GM23338 (cell line): Measurements from ENCODE around the gene FBXO34. TPM values are rescaled to one million over a fixed set of nuclear protein-coding genes. Genes with fewer than 3 reads are reported as not detected.

Source experiments
- ATAC-seq: fragments of 200-7000 bp; cut with Tn5 transposase; 3 replicates; pipeline ENCODE4 v1.9.1; 2020
- DNase-seq: peaks from one replicate; pipeline ENCODE4 v3.0.0-alpha.2; 2015; ENCODE audit warnings: low spot score
- H2AFZ ChIP-seq: fragments of 200-600 bp; sonication (generic); 2 replicates; pipeline ENCODE4 v1.8.0; 2016; ENCODE audit warnings: antibody characterized with exemption, mild to moderate bottlenecking, moderate library complexity
- H3F3A ChIP-seq: fragments of 200-600 bp; sonication (generic); replicated peaks from 2 replicates; pipeline ENCODE4 v1.8.0; 2017; ENCODE audit warnings: antibody characterized with exemption, mixed run types, low read depth
- H3K27ac ChIP-seq: fragments of 200-600 bp; sonication (generic); 2 replicates; pipeline ENCODE4 v1.6.1; 2016; ENCODE audit warnings: low read depth
- H3K27me3 ChIP-seq: fragments of 200-600 bp; sonication (generic); 2 replicates; pipeline ENCODE4 v1.8.0; 2016; ENCODE audit warnings: mild to moderate bottlenecking, mixed run types, moderate library complexity; ENCODE audit not compliant: insufficient read depth
- H3K36me3 ChIP-seq: fragments of 200-600 bp; sonication (generic); 2 replicates; pipeline ENCODE4 v1.8.0; 2016; ENCODE audit warnings: mild to moderate bottlenecking; ENCODE audit not compliant: insufficient read depth
- H3K4me1 ChIP-seq: fragments of 200-600 bp; sonication (generic); 2 replicates; pipeline ENCODE4 v1.8.0; 2016; ENCODE audit warnings: mild to moderate bottlenecking, moderate library complexity; ENCODE audit not compliant: insufficient read depth
- H3K4me2 ChIP-seq: fragments of 200-600 bp; sonication (generic); 2 replicates; pipeline ENCODE4 v1.7.1; 2017; ENCODE audit warnings: mixed run types
- H3K4me3 ChIP-seq: fragments of 200-600 bp; sonication (generic); 2 replicates; pipeline ENCODE4 v1.6.1; 2016; ENCODE audit warnings: mixed run types
- H3K79me2 ChIP-seq: fragments of 200-600 bp; sonication (generic); replicated peaks from 2 replicates; pipeline ENCODE4 v1.8.0; 2017; ENCODE audit warnings: mild to moderate bottlenecking; ENCODE audit not compliant: insufficient read depth
- H3K9me2 ChIP-seq: fragments of 200-600 bp; sonication (generic); 2 replicates; pipeline ENCODE4 v1.8.0; 2017; ENCODE audit not compliant: insufficient read depth
- H4K20me1 ChIP-seq: fragments of 200-600 bp; sonication (generic); replicated peaks from 2 replicates; pipeline ENCODE4 v1.8.0; 2017; ENCODE audit warnings: mild to moderate bottlenecking; ENCODE audit not compliant: insufficient read depth
- H3K27ac Mint-ChIP-seq: 2 replicates; pipeline ENCODE4 v1.8.0; 2020; ENCODE audit warnings: inconsistent platforms, mild to moderate bottlenecking, moderate library complexity, mixed read lengths
- H3K27me3 Mint-ChIP-seq: 3 replicates; pipeline ENCODE4 v1.8.0; 2022; ENCODE audit warnings: low read depth, mild to moderate bottlenecking, moderate library complexity, mixed read lengths, inconsistent platforms; ENCODE audit not compliant: insufficient read depth, poor library complexity
- H3K36me3 Mint-ChIP-seq: 3 replicates; pipeline ENCODE4 v1.8.0; 2021; ENCODE audit warnings: low read depth, mild to moderate bottlenecking, inconsistent platforms, moderate library complexity, mixed read lengths
- H3K4me1 Mint-ChIP-seq: 3 replicates; pipeline ENCODE4 v1.8.0; 2020; ENCODE audit warnings: mild to moderate bottlenecking, inconsistent platforms, mixed read lengths
- H3K4me3 Mint-ChIP-seq: 3 replicates; pipeline ENCODE4 v1.8.0; 2021; ENCODE audit warnings: moderate library complexity, mild to moderate bottlenecking, inconsistent platforms, mixed read lengths
- H3K9me3 Mint-ChIP-seq: 3 replicates; pipeline ENCODE4 v1.8.0; 2020; ENCODE audit warnings: moderate library complexity, mild to moderate bottlenecking, inconsistent platforms, mixed read lengths
- CREB1 ChIP-seq: fragments of 250-450 bp; sonication (Bioruptor Pico); IDR thresholded peaks from 2 replicates; pipeline ENCODE4 v1.5.0; 2020; ENCODE audit warnings: low read depth, mild to moderate bottlenecking, moderate library complexity
- EZH2 ChIP-seq: fragments of 200-600 bp; sonication (generic); IDR thresholded peaks from one replicate; pipeline ENCODE4 v1.8.0; 2017; ENCODE audit warnings: antibody characterized with exemption, mild to moderate bottlenecking, low read depth; ENCODE audit not compliant: unreplicated experiment
- EZH2phosphoT487 ChIP-seq: fragments of 200-600 bp; sonication (generic); IDR thresholded peaks from one replicate; pipeline ENCODE4 v1.8.1; 2018; ENCODE audit warnings: antibody characterized with exemption; ENCODE audit not compliant: unreplicated experiment
- JUNB ChIP-seq: IDR thresholded peaks from one replicate; pipeline ENCODE4 v1.6.1; 2016; ENCODE audit warnings: antibody characterized with exemption; ENCODE audit not compliant: unreplicated experiment
- NANOG ChIP-seq: IDR thresholded peaks from 2 replicates; pipeline ENCODE4 v1.6.1; 2016; ENCODE audit warnings: antibody characterized with exemption, borderline replicate concordance
- POLR2AphosphoS5 ChIP-seq: IDR thresholded peaks from 2 replicates; pipeline ENCODE4 v1.6.1; 2016; ENCODE audit warnings: antibody characterized with exemption, low read depth
- STAT1 ChIP-seq: IDR thresholded peaks from one replicate; pipeline ENCODE4 v1.6.1; 2016; ENCODE audit warnings: antibody characterized with exemption; ENCODE audit not compliant: unreplicated experiment
- ZNF114 ChIP-seq: fragments of 250-450 bp; sonication (Bioruptor Pico); IDR thresholded peaks from 2 replicates; pipeline ENCODE4 v1.5.0; 2020; ENCODE audit warnings: mild to moderate bottlenecking, moderate library complexity
- ZNF331 ChIP-seq: fragments of 250-450 bp; sonication (Bioruptor Pico); IDR thresholded peaks from 2 replicates; pipeline ENCODE4 v1.5.0; 2020; ENCODE audit warnings: low read depth, mild to moderate bottlenecking, moderate library complexity
- ZNF462 ChIP-seq: fragments of 250-450 bp; sonication (Bioruptor Pico); IDR thresholded peaks from 2 replicates; pipeline ENCODE4 v1.5.0; 2020; ENCODE audit warnings: mild to moderate bottlenecking, moderate library complexity
- polyA plus RNA-seq: library from polyadenylated mRNA; unstranded; fragments of >200 nt; fragmentation: Nextera tagmentation; extraction: Ambion mirVana; gene quantifications from 2 replicates; pipeline ENCODE4 v1.2.1, GENCODE V29; 2016
- total RNA-seq: library from RNA; depleted of rRNA; stranded (reverse); fragments of >200 nt; shearing (Covaris generic); gene quantifications from 2 replicates; pipeline ENCODE4 v1.2.3, GENCODE V29; 2014
- TF ChIP-seq, protein P1 (sequence below), 2 experiments: fragments of 200-600 bp in 1 of 2; sonication (generic) in 1 of 2; conservative IDR thresholded peaks; 2 replicates each; pipeline versions ENCODE4 v1.5.1 to v1.6.1; 2016 to 2017; ENCODE audit warnings: antibody characterized with exemption in 2 of 2, low read depth in 2 of 2, mild to moderate bottlenecking in 2 of 2, moderate library complexity in 1 of 2
- TF ChIP-seq, protein P2 (sequence below): IDR thresholded peaks from one replicate; pipeline ENCODE4 v1.6.1; 2018; ENCODE audit warnings: antibody characterized with exemption; ENCODE audit not compliant: unreplicated experiment
- TF ChIP-seq, protein P3 (sequence below): IDR thresholded peaks from 2 replicates; pipeline ENCODE4 v1.6.1; 2016; ENCODE audit warnings: antibody characterized with exemption

The FBXO34 gene
- total and polyA plus RNA-seq, 2 experiments from 2014 or later, result 9.4 to 13.4 TPM

GRCh38 chr14:55336162-55336561, 64.9 kb downstream of the FBXO34 start:
- Histone ChIP-seq H3K79me2 (peaks cover 45% of the 10 kb centered on the region), H3K27ac (no peak overlapping the region), H3K27me3 (no peaks in the 10 kb centered on the region), H3K36me3 (no peaks in the 10 kb centered on the region), H3K4me1 (peaks cover 17% of the 10 kb centered on the region), H2AFZ (no peak overlapping the region), H4K20me1 (peaks cover 8% of the 10 kb centered on the region), H3K4me2 (no peak overlapping the region), H3K4me3 (no peak overlapping the region), H3F3A (no peaks in the 10 kb centered on the region), H3K9me2 (no peaks in the 10 kb centered on the region)
- ATAC-seq (no peak), DNase-seq (no peak)
- no peak overlapping the region for H3K4me3 Mint-ChIP-seq
- TF ChIP-seq, protein P1, sequence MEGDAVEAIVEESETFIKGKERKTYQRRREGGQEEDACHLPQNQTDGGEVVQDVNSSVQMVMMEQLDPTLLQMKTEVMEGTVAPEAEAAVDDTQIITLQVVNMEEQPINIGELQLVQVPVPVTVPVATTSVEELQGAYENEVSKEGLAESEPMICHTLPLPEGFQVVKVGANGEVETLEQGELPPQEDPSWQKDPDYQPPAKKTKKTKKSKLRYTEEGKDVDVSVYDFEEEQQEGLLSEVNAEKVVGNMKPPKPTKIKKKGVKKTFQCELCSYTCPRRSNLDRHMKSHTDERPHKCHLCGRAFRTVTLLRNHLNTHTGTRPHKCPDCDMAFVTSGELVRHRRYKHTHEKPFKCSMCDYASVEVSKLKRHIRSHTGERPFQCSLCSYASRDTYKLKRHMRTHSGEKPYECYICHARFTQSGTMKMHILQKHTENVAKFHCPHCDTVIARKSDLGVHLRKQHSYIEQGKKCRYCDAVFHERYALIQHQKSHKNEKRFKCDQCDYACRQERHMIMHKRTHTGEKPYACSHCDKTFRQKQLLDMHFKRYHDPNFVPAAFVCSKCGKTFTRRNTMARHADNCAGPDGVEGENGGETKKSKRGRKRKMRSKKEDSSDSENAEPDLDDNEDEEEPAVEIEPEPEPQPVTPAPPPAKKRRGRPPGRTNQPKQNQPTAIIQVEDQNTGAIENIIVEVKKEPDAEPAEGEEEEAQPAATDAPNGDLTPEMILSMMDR (conservative IDR thresholded peaks at IDR 0.05; ENCODE audit: low read depth in 2 of 2), result no peak
- TF ChIP-seq EZH2phosphoT487 (no peak), JUNB (no peak), ZNF331 (no peak), STAT1 (no peak), ZNF462 (no peak), POLR2AphosphoS5 (no peak), CREB1 (CRISPR knock-in tag) (no peak), EZH2 (no peak), ZNF114 (no peak), NANOG (no peak)
- TF ChIP-seq, protein P2, sequence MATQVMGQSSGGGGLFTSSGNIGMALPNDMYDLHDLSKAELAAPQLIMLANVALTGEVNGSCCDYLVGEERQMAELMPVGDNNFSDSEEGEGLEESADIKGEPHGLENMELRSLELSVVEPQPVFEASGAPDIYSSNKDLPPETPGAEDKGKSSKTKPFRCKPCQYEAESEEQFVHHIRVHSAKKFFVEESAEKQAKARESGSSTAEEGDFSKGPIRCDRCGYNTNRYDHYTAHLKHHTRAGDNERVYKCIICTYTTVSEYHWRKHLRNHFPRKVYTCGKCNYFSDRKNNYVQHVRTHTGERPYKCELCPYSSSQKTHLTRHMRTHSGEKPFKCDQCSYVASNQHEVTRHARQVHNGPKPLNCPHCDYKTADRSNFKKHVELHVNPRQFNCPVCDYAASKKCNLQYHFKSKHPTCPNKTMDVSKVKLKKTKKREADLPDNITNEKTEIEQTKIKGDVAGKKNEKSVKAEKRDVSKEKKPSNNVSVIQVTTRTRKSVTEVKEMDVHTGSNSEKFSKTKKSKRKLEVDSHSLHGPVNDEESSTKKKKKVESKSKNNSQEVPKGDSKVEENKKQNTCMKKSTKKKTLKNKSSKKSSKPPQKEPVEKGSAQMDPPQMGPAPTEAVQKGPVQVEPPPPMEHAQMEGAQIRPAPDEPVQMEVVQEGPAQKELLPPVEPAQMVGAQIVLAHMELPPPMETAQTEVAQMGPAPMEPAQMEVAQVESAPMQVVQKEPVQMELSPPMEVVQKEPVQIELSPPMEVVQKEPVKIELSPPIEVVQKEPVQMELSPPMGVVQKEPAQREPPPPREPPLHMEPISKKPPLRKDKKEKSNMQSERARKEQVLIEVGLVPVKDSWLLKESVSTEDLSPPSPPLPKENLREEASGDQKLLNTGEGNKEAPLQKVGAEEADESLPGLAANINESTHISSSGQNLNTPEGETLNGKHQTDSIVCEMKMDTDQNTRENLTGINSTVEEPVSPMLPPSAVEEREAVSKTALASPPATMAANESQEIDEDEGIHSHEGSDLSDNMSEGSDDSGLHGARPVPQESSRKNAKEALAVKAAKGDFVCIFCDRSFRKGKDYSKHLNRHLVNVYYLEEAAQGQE, result no peak
- TF ChIP-seq, protein P3, sequence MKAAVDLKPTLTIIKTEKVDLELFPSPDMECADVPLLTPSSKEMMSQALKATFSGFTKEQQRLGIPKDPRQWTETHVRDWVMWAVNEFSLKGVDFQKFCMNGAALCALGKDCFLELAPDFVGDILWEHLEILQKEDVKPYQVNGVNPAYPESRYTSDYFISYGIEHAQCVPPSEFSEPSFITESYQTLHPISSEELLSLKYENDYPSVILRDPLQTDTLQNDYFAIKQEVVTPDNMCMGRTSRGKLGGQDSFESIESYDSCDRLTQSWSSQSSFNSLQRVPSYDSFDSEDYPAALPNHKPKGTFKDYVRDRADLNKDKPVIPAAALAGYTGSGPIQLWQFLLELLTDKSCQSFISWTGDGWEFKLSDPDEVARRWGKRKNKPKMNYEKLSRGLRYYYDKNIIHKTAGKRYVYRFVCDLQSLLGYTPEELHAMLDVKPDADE, result no peak
- H3K9me3 Mint-ChIP-seq, result no peaks in the 10 kb centered on the region
- H3K4me1 Mint-ChIP-seq, result peaks cover 32% of the 10 kb centered on the region; the same call in 2 of the 3 replicates
- H3K27ac Mint-ChIP-seq, result no peak overlapping the region
- no peaks in the 10 kb centered on the region for H3K27me3 Mint-ChIP-seq
- no peaks in the 10 kb centered on the region for H3K36me3 Mint-ChIP-seq
